Measurements from ENCODE around the gene ZDHHC11. TPM values are rescaled to one million over a fixed set of nuclear protein-coding genes. Genes with fewer than 3 reads are reported as not detected.

ZDHHC11 gene
- total and polyA plus RNA-seq, 2 experiments from 2014 or later = 8.0 to 29.1 TPM

GRCh38 chr5:761854-762710 lies 88.7 kb downstream of the ZDHHC11 start (continued):
- TF ChIP-seq, protein P1, sequence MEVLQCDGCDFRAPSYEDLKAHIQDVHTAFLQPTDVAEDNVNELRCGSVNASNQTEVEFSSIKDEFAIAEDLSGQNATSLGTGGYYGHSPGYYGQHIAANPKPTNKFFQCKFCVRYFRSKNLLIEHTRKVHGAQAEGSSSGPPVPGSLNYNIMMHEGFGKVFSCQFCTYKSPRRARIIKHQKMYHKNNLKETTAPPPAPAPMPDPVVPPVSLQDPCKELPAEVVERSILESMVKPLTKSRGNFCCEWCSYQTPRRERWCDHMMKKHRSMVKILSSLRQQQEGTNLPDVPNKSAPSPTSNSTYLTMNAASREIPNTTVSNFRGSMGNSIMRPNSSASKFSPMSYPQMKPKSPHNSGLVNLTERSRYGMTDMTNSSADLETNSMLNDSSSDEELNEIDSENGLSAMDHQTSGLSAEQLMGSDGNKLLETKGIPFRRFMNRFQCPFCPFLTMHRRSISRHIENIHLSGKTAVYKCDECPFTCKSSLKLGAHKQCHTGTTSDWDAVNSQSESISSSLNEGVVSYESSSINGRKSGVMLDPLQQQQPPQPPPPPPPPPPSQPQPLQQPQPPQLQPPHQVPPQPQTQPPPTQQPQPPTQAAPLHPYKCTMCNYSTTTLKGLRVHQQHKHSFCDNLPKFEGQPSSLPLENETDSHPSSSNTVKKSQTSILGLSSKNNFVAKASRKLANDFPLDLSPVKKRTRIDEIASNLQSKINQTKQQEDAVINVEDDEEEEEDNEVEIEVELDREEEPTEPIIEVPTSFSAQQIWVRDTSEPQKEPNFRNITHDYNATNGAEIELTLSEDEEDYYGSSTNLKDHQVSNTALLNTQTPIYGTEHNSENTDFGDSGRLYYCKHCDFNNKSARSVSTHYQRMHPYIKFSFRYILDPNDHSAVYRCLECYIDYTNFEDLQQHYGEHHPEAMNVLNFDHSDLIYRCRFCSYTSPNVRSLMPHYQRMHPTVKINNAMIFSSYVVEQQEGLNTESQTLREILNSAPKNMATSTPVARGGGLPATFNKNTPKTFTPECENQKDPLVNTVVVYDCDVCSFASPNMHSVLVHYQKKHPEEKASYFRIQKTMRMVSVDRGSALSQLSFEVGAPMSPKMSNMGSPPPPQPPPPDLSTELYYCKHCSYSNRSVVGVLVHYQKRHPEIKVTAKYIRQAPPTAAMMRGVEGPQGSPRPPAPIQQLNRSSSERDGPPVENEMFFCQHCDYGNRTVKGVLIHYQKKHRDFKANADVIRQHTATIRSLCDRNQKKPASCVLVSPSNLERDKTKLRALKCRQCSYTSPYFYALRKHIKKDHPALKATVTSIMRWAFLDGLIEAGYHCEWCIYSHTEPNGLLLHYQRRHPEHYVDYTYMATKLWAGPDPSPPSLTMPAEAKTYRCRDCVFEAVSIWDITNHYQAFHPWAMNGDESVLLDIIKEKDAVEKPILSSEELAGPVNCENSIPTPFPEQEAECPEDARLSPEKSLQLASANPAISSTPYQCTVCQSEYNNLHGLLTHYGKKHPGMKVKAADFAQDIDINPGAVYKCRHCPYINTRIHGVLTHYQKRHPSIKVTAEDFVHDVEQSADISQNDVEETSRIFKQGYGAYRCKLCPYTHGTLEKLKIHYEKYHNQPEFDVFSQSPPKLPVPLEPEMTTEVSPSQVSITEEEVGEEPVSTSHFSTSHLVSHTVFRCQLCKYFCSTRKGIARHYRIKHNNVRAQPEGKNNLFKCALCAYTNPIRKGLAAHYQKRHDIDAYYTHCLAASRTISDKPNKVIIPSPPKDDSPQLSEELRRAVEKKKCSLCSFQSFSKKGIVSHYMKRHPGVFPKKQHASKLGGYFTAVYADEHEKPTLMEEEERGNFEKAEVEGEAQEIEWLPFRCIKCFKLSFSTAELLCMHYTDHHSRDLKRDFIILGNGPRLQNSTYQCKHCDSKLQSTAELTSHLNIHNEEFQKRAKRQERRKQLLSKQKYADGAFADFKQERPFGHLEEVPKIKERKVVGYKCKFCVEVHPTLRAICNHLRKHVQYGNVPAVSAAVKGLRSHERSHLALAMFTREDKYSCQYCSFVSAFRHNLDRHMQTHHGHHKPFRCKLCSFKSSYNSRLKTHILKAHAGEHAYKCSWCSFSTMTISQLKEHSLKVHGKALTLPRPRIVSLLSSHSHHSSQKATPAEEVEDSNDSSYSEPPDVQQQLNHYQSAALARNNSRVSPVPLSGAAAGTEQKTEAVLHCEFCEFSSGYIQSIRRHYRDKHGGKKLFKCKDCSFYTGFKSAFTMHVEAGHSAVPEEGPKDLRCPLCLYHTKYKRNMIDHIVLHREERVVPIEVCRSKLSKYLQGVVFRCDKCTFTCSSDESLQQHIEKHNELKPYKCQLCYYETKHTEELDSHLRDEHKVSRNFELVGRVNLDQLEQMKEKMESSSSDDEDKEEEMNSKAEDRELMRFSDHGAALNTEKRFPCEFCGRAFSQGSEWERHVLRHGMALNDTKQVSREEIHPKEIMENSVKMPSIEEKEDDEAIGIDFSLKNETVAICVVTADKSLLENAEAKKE (CRISPR knock-in tag; IDR thresholded peaks at IDR 0.05) = no peak
- TF ChIP-seq NANOG (IDR thresholded peaks at IDR 0.05; ENCODE audit: borderline replicate concordance) (no peak), EZH2phosphoT487 (IDR thresholded peaks at IDR 0.05; ENCODE audit: unreplicated experiment) (no peak), ZNF331 (CRISPR knock-in tag; IDR thresholded peaks at IDR 0.05; ENCODE audit: low read depth) (no peak), ZNF114 (CRISPR knock-in tag; IDR thresholded peaks at IDR 0.05) (no peak), EZH2 (IDR thresholded peaks at IDR 0.05; ENCODE audit: low read depth, unreplicated experiment) (no peak), CREB1 (CRISPR knock-in tag; IDR thresholded peaks at IDR 0.05; ENCODE audit: low read depth) (no peak), JUNB (IDR thresholded peaks at IDR 0.05; ENCODE audit: unreplicated experiment) (no peak)
- TF ChIP-seq, protein P2, sequence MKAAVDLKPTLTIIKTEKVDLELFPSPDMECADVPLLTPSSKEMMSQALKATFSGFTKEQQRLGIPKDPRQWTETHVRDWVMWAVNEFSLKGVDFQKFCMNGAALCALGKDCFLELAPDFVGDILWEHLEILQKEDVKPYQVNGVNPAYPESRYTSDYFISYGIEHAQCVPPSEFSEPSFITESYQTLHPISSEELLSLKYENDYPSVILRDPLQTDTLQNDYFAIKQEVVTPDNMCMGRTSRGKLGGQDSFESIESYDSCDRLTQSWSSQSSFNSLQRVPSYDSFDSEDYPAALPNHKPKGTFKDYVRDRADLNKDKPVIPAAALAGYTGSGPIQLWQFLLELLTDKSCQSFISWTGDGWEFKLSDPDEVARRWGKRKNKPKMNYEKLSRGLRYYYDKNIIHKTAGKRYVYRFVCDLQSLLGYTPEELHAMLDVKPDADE (IDR thresholded peaks at IDR 0.05) = no peak
- TF ChIP-seq, protein P3, sequence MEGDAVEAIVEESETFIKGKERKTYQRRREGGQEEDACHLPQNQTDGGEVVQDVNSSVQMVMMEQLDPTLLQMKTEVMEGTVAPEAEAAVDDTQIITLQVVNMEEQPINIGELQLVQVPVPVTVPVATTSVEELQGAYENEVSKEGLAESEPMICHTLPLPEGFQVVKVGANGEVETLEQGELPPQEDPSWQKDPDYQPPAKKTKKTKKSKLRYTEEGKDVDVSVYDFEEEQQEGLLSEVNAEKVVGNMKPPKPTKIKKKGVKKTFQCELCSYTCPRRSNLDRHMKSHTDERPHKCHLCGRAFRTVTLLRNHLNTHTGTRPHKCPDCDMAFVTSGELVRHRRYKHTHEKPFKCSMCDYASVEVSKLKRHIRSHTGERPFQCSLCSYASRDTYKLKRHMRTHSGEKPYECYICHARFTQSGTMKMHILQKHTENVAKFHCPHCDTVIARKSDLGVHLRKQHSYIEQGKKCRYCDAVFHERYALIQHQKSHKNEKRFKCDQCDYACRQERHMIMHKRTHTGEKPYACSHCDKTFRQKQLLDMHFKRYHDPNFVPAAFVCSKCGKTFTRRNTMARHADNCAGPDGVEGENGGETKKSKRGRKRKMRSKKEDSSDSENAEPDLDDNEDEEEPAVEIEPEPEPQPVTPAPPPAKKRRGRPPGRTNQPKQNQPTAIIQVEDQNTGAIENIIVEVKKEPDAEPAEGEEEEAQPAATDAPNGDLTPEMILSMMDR (conservative IDR thresholded peaks at IDR 0.05; ENCODE audit: low read depth in 2 of 2) = no peak
